Sigmoid colon (tissue), 7 donors: ENCODE results near the gene ESRRA. TPM values are rescaled to one million over a fixed set of nuclear protein-coding genes. Genes with fewer than 3 reads are reported as not detected.

Experiments used
- DNase-seq: peaks from one replicate; pipeline ENCODE4 v3.0.0-alpha.2; 2019
- H3K27ac ChIP-seq, 4 donors: fragments of 200-600 bp; sonication (generic); one replicate each; pipeline ENCODE4 v1.5.1; 2016 to 2019; ENCODE audit warnings: mild to moderate bottlenecking in 1 of 4
- H3K27me3 ChIP-seq, 3 donors: fragments of 200-600 bp; sonication (generic); one replicate each; pipeline ENCODE4 v1.5.1; 2019; ENCODE audit warnings: mild to moderate bottlenecking in 1 of 3
- H3K36me3 ChIP-seq, 4 donors: fragments of 200-600 bp; sonication (generic); one replicate each; pipeline ENCODE4 v1.5.1; 2016 to 2019
- H3K4me1 ChIP-seq, 4 donors: fragments of 200-600 bp; sonication (generic); one replicate each; pipeline ENCODE4 v1.5.1; 2017 to 2019
- H3K4me3 ChIP-seq, 4 donors: fragments of 200-600 bp; sonication (generic); one replicate each; pipeline ENCODE4 v1.5.1; 2017 to 2019; ENCODE audit warnings: mild to moderate bottlenecking in 2 of 4, moderate library complexity in 1 of 4
- H3K9me3 ChIP-seq, 4 donors: fragments of 200-600 bp in 3 of 4; sonication (generic) in 3 of 4; one replicate each; pipeline versions ENCODE4 v1.5.1 to v1.6.1; 2013 to 2019
- EP300 ChIP-seq, 4 donors: sonication (generic); formaldehyde crosslinking; IDR thresholded peaks; one replicate each; pipeline ENCODE4 v1.6.1; 2017; ENCODE audit warnings: antibody characterized with exemption in 4 of 4
- POLR2A ChIP-seq, 2 donors: fragments of 450-650 bp; IDR thresholded peaks; one replicate each; pipeline ENCODE4 v1.6.1; 2016; ENCODE audit warnings: antibody characterized with exemption in 2 of 2, mild to moderate bottlenecking in 2 of 2, moderate library complexity in 2 of 2
- POLR2AphosphoS5 ChIP-seq, 4 donors: sonication (generic); formaldehyde crosslinking; IDR thresholded peaks; one replicate each; pipeline ENCODE4 v1.6.1; 2017; ENCODE audit warnings: antibody characterized with exemption in 4 of 4
- WGBS, 2 donors: extraction: QIAGEN DNeasy Blood & Tissue Kit; methylation state at CpG; one replicate each; pipeline ENCODE4 v1.1.7; 2013; 5-methylcytosine and 5-hydroxymethylcytosine counted together
- intact Hi-C: fragments of 100-400 bp; cut with DNase I; formaldehyde crosslinking; loops from one replicate; pipeline ENCODE4 v1.15.1; 2023
- polyA plus RNA-seq, 3 donors: library from polyadenylated mRNA; stranded (reverse); fragments of 200-250 nt; gene quantifications; one replicate each; pipeline ENCODE4 v1.2.3, GENCODE V29; 2013
- total RNA-seq, 4 donors: library from RNA; depleted of rRNA; stranded (reverse); fragments of >200 nt; gene quantifications; one replicate each; pipeline ENCODE4 v1.1.0, GENCODE V29; 2016
- TF ChIP-seq, protein P1 (sequence below), 4 experiments: fragments of 450-650 bp in 3 of 4; fragments of 200-600 bp in 1 of 4; IDR thresholded peaks; one replicate each; pipeline ENCODE4 v1.5.1; 2016 to 2019; ENCODE audit warnings: antibody characterized with exemption in 4 of 4, mild to moderate bottlenecking in 3 of 4, moderate library complexity in 2 of 4
- donor health status: healthy with polysubstance abuse.
- donor health status: Bipolar disorder and iron deficiency.
- donor health status: healthy.

The ESRRA gene
- total and polyA plus RNA-seq, 7 donors: 39.9 to 244 (median 48.7) TPM

GRCh38 chr11:64318766-64319761, 13.7 kb downstream of the ESRRA start:
- Histone ChIP-seq H3K9me3 (no peaks in the 10 kb centered on the region), H3K4me1 (peaks cover 0 to 24% (median 22%) of the 10 kb centered on the region in 4 donors), H3K27me3 (no peaks in the 10 kb centered on the region), H3K27ac (peak overlapping the region; percentile 98 to 99 (median 98)), H3K36me3 (peaks cover 10 to 46% (median 17%) of the 10 kb centered on the region in 4 donors), H3K4me3 (peak overlapping the region; percentile 83 to 98 (median 86))
- intact Hi-C loops: loop anchor here (1.0 to 2.0 kb wide), 2 partner anchors 24 to 36 kb away; no protein-coding TSS in a partner anchor
- TF ChIP-seq EP300 (IDR thresholded peaks at IDR 0.05): no peak
- no peak for TF ChIP-seq POLR2AphosphoS5 (IDR thresholded peaks at IDR 0.05)
- TF ChIP-seq, protein P1, sequence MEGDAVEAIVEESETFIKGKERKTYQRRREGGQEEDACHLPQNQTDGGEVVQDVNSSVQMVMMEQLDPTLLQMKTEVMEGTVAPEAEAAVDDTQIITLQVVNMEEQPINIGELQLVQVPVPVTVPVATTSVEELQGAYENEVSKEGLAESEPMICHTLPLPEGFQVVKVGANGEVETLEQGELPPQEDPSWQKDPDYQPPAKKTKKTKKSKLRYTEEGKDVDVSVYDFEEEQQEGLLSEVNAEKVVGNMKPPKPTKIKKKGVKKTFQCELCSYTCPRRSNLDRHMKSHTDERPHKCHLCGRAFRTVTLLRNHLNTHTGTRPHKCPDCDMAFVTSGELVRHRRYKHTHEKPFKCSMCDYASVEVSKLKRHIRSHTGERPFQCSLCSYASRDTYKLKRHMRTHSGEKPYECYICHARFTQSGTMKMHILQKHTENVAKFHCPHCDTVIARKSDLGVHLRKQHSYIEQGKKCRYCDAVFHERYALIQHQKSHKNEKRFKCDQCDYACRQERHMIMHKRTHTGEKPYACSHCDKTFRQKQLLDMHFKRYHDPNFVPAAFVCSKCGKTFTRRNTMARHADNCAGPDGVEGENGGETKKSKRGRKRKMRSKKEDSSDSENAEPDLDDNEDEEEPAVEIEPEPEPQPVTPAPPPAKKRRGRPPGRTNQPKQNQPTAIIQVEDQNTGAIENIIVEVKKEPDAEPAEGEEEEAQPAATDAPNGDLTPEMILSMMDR (IDR thresholded peaks at IDR 0.05): no peak
- no peak for TF ChIP-seq POLR2A (IDR thresholded peaks at IDR 0.05)
- 6 to 22% methylated on average over 19 of the region's 19 CpGs for WGBS, 2 donors
- peak; percentile 74 for DNase-seq

GRCh38 chr11:64320556-64320955, 15.2 kb downstream of the ESRRA start:
- Histone ChIP-seq H3K36me3 (peaks cover 2 to 31% (median 7%) of the 10 kb centered on the region in 4 donors), H3K27me3 (no peaks in the 10 kb centered on the region), H3K4me3 (no peak overlapping the region), H3K4me1 (peaks cover 0 to 24% (median 22%) of the 10 kb centered on the region in 4 donors), H3K27ac (no peak overlapping the region), H3K9me3 (no peaks in the 10 kb centered on the region)
- DNase-seq: no peak
- TF ChIP-seq EP300 (IDR thresholded peaks at IDR 0.05) (no peak), POLR2A (IDR thresholded peaks at IDR 0.05) (no peak), POLR2AphosphoS5 (IDR thresholded peaks at IDR 0.05) (no peak)
- TF ChIP-seq, protein P1 (IDR thresholded peaks at IDR 0.05): no peak
- 25 to 72% methylated on average over 7 of the region's 7 CpGs for WGBS, 2 donors
- intact Hi-C loops: no loop called here

DNA sequence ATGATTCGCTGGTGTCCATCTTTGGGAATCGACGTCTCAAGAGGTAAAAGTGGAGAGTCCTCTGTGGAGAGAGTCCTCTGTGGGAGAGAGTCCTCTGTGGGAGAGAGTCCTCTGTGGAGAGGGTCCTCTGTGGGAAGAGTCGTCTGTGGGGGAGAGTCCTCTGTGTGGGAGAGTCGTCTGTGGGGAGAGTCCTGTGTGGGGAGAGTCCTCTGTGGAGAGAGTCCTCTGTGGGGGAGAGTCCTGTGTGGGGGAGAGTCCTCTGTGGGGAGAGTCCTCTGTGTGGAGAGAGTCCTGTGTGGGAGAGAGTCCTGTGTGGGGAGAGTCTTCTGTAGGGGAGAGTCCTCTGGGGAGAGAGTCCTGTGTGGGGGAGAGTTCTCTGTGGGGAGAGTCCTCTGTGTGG, 15.7 kb downstream of the ESRRA start:
- intact Hi-C loops: no loop called here
- no peaks in the 10 kb centered on the region for H3K9me3 ChIP-seq
- DNase-seq: no peak
- H3K4me1 ChIP-seq: peaks cover 0 to 23% (median 21%) of the 10 kb centered on the region in 4 donors
- no peak for TF ChIP-seq POLR2AphosphoS5 (IDR thresholded peaks at IDR 0.05)
- TF ChIP-seq POLR2A (IDR thresholded peaks at IDR 0.05): no peak
- no peak for TF ChIP-seq EP300 (IDR thresholded peaks at IDR 0.05)
- TF ChIP-seq, protein P1 (IDR thresholded peaks at IDR 0.05): no peak
- H3K27me3 ChIP-seq: no peaks in the 10 kb centered on the region
- no peak overlapping the region for H3K4me3 ChIP-seq
- WGBS, 2 donors: 16 to 72% methylated on average over 5 of the region's 5 CpGs
- peaks cover 0 to 27% (median 3%) of the 10 kb centered on the region in 4 donors for H3K36me3 ChIP-seq
- no peak overlapping the region for H3K27ac ChIP-seq

DNA sequence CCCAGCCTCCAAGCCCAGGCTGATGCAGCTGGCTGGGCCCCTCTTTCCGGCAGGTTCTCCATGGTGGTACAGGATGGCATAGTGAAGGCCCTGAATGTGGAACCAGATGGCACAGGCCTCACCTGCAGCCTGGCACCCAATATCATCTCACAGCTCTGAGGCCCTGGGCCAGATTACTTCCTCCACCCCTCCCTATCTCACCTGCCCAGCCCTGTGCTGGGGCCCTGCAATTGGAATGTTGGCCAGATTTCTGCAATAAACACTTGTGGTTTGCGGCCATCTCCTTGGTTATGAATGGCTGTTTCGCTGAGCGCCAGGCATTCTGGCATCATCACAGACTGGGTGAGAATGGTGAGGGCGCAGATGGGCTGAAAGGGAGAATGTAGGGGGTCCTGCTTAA, 16.2 kb downstream of the ESRRA start:
- Histone ChIP-seq H3K27me3 (no peaks in the 10 kb centered on the region), H3K4me3 (no peak overlapping the region), H3K9me3 (no peaks in the 10 kb centered on the region), H3K36me3 (peaks cover 0 to 22% (median 0%) of the 10 kb centered on the region in 4 donors), H3K27ac (no peak overlapping the region), H3K4me1 (peaks cover 0 to 19% (median 16%) of the 10 kb centered on the region in 4 donors)
- WGBS, 2 donors: 18 to 75% methylated on average over 5 of the region's 5 CpGs
- intact Hi-C loops: no loop called here
- no peak for DNase-seq
- TF ChIP-seq POLR2AphosphoS5 (IDR thresholded peaks at IDR 0.05) (no peak), POLR2A (IDR thresholded peaks at IDR 0.05) (no peak), EP300 (IDR thresholded peaks at IDR 0.05) (no peak)
- TF ChIP-seq, protein P1 (IDR thresholded peaks at IDR 0.05): no peak
